Neural cell (in vitro differentiated cells): ENCODE results near the gene CHD9NB. TPM values are rescaled to one million over a fixed set of nuclear protein-coding genes. Genes with fewer than 3 reads are reported as not detected.

ENCODE experiments used
- H2AFZ ChIP-seq: fragments of 200-600, 300-800 bp; sonication (generic), shearing (Covaris generic); 2 replicates; pipeline ENCODE4 v1.6.0; 2014; ENCODE audit warnings: low read depth, mild to moderate bottlenecking, antibody characterized with exemption, low read length, moderate library complexity
- H3F3A ChIP-seq: fragments of 200-600 bp; shearing (Covaris generic); 2 replicates; pipeline ENCODE4 v1.6.1; 2016; ENCODE audit warnings: mild to moderate bottlenecking, moderate library complexity, mixed read lengths, antibody characterized with exemption, low read length; ENCODE audit not compliant: insufficient read depth, poor library complexity, severe bottlenecking
- H3K27ac ChIP-seq: fragments of 200-600, 300-800 bp; sonication (generic), shearing (Covaris generic); 2 replicates; pipeline ENCODE4 v1.5.1; 2014; ENCODE audit warnings: mild to moderate bottlenecking, low read length, moderate library complexity
- H3K27me3 ChIP-seq: fragments of 300-800, 200-600 bp; sonication (generic), shearing (Covaris generic); 2 replicates; pipeline ENCODE4 v1.6.0; 2014; ENCODE audit warnings: mild to moderate bottlenecking, low read depth, low read length, moderate library complexity; ENCODE audit not compliant: insufficient read depth
- H3K36me3 ChIP-seq: fragments of 300-800, 200-600 bp; sonication (generic), shearing (Covaris generic); 2 replicates; pipeline ENCODE4 v1.5.1; 2014; ENCODE audit warnings: mild to moderate bottlenecking, antibody characterized with exemption, low read length, moderate library complexity; ENCODE audit not compliant: insufficient read depth
- H3K4me2 ChIP-seq: fragments of 300-800, 200-600 bp; sonication (generic), shearing (Covaris generic); 2 replicates; pipeline ENCODE4 v1.6.0; 2014; ENCODE audit warnings: mild to moderate bottlenecking, low read length
- H3K4me3 ChIP-seq: fragments of 300-800, 200-600 bp; sonication (generic), shearing (Covaris generic); 2 replicates; pipeline ENCODE4 v1.5.1; 2014; ENCODE audit warnings: mild to moderate bottlenecking, low read length, moderate library complexity
- H3K79me2 ChIP-seq: fragments of 200-600 bp; shearing (Covaris generic); replicated peaks from 2 replicates; pipeline ENCODE4 v1.6.0; 2014; ENCODE audit warnings: mild to moderate bottlenecking, low read length, moderate library complexity; ENCODE audit not compliant: insufficient read depth
- H3K9ac ChIP-seq: fragments of 300-800, 200-600 bp; sonication (generic), shearing (Covaris generic); 2 replicates; pipeline ENCODE4 v1.6.1; 2016; ENCODE audit warnings: mild to moderate bottlenecking, low read length, mixed read lengths
- H3K9me2 ChIP-seq: fragments of 200-600 bp; shearing (Covaris generic); 2 replicates; pipeline ENCODE4 v1.6.1; 2016; ENCODE audit warnings: mild to moderate bottlenecking, low read length, mixed read lengths; ENCODE audit not compliant: insufficient read depth
- H3K9me3 ChIP-seq: fragments of 200-600, 300-800 bp; sonication (generic), shearing (Covaris generic); 2 replicates; pipeline ENCODE4 v1.6.1; 2016; ENCODE audit warnings: mild to moderate bottlenecking, mixed run types, low read length, moderate library complexity, mixed read lengths
- H4K20me1 ChIP-seq: fragments of 200-600 bp; shearing (Covaris generic); 2 replicates; pipeline ENCODE4 v1.6.1; 2016; ENCODE audit warnings: mild to moderate bottlenecking, mixed run types; ENCODE audit not compliant: insufficient read depth
- CTCF ChIP-seq: fragments of 450-650 bp; IDR thresholded peaks from 2 replicates; pipeline ENCODE4 v1.5.1; 2014; ENCODE audit warnings: antibody characterized with exemption, mild to moderate bottlenecking, moderate library complexity; ENCODE audit not compliant: poor library complexity, severe bottlenecking
- EP300 ChIP-seq: fragments of 450-650 bp; conservative IDR thresholded peaks from 2 replicates; pipeline ENCODE4 v1.6.1; 2014; ENCODE audit warnings: antibody characterized with exemption, mild to moderate bottlenecking, moderate library complexity; ENCODE audit not compliant: poor library complexity, severe bottlenecking
- EZH2 ChIP-seq: fragments of 200-600, 300-800 bp; shearing (Covaris generic), sonication (generic); IDR thresholded peaks from 2 replicates; pipeline ENCODE4 v1.6.1; 2014; ENCODE audit warnings: antibody characterized with exemption, low read length, borderline replicate concordance, mild to moderate bottlenecking; ENCODE audit not compliant: insufficient read depth, poor library complexity, severe bottlenecking
- MXI1 ChIP-seq: fragments of 450-650 bp; conservative IDR thresholded peaks from 2 replicates; pipeline ENCODE4 v1.6.1; 2014; ENCODE audit warnings: antibody characterized with exemption, mild to moderate bottlenecking; ENCODE audit not compliant: poor library complexity, severe bottlenecking
- POLR2AphosphoS5 ChIP-seq: IDR thresholded peaks from 2 replicates; pipeline ENCODE4 v1.6.1; 2012
- RAD21 ChIP-seq: fragments of 450-650 bp; conservative IDR thresholded peaks from 2 replicates; pipeline ENCODE4 v1.6.1; 2014; ENCODE audit warnings: antibody characterized with exemption, mild to moderate bottlenecking, moderate library complexity
- REST ChIP-seq: IDR thresholded peaks from 2 replicates; pipeline ENCODE4 v1.6.1; 2012; ENCODE audit warnings: borderline replicate concordance
- SMC3 ChIP-seq: fragments of 450-650 bp; conservative IDR thresholded peaks from 2 replicates; pipeline ENCODE4 v1.6.1; 2014; ENCODE audit warnings: antibody characterized with exemption, mild to moderate bottlenecking, moderate library complexity; ENCODE audit not compliant: poor library complexity
- TAF1 ChIP-seq: IDR thresholded peaks from 2 replicates; pipeline ENCODE4 v1.6.1; 2012; ENCODE audit warnings: low read depth
- polyA plus RNA-seq: library from polyadenylated mRNA; depleted of rRNA; stranded (reverse); fragments of >200 nt; gene quantifications from 2 replicates; pipeline ENCODE4 v1.2.3, GENCODE V29; 2014

The CHD9NB gene
- polyA plus RNA-seq, 1 donor from 2014 or later, result 0.17 TPM

GRCh38 chr16:53073022-53073421 lies 20.3 kb upstream of the CHD9NB start:
- H3K27ac ChIP-seq, result no peak overlapping the region
- H3K79me2 ChIP-seq, result no peaks in the 10 kb centered on the region

GRCh38 chr16:53071748-53072301 lies 19.1 kb upstream of the CHD9NB start:
- no peaks in the 10 kb centered on the region for H4K20me1 ChIP-seq
- no peaks in the 10 kb centered on the region for H3K27me3 ChIP-seq
- H3K4me3 ChIP-seq, result no peak overlapping the region
- H3K9me2 ChIP-seq, result no peaks in the 10 kb centered on the region
- H3K9me3 ChIP-seq, result no peaks in the 10 kb centered on the region
- no peaks in the 10 kb centered on the region for H3K79me2 ChIP-seq
- no peaks in the 10 kb centered on the region for H3K36me3 ChIP-seq
- H2AFZ ChIP-seq, result no peak overlapping the region
- H3K27ac ChIP-seq, result no peak overlapping the region
- no peak overlapping the region for H3K4me2 ChIP-seq
- H3F3A ChIP-seq, result no peaks in the 10 kb centered on the region
- H3K9ac ChIP-seq, result no peak overlapping the region
- TF ChIP-seq EP300 (no peak), CTCF (no peak), MXI1 (no peak), TAF1 (no peak), SMC3 (no peak), REST (no peak)

More at GRCh38 chr16:53073022-53073421, 20.3 kb upstream of the CHD9NB start:
- no peak overlapping the region for H3K4me3 ChIP-seq
- no peak overlapping the region for H2AFZ ChIP-seq
- H3K4me2 ChIP-seq, result no peak overlapping the region
- no peak overlapping the region for H3K9ac ChIP-seq
- no peaks in the 10 kb centered on the region for H3K9me3 ChIP-seq
- TF ChIP-seq EZH2, result no peak
- no peak for TF ChIP-seq POLR2AphosphoS5
- TF ChIP-seq SMC3, result no peak
- no peak for TF ChIP-seq EP300
- no peak for TF ChIP-seq REST
- no peak for TF ChIP-seq RAD21
- no peak for TF ChIP-seq MXI1
- no peak for TF ChIP-seq TAF1
- no peak for TF ChIP-seq CTCF
- no peaks in the 10 kb centered on the region for H3K27me3 ChIP-seq
- H3F3A ChIP-seq, result no peaks in the 10 kb centered on the region
- no peaks in the 10 kb centered on the region for H3K36me3 ChIP-seq
- no peaks in the 10 kb centered on the region for H3K9me2 ChIP-seq
- H4K20me1 ChIP-seq, result no peaks in the 10 kb centered on the region
